ENCODE measurements around the gene ITPK1.

ITPK1 gene

DNA sequence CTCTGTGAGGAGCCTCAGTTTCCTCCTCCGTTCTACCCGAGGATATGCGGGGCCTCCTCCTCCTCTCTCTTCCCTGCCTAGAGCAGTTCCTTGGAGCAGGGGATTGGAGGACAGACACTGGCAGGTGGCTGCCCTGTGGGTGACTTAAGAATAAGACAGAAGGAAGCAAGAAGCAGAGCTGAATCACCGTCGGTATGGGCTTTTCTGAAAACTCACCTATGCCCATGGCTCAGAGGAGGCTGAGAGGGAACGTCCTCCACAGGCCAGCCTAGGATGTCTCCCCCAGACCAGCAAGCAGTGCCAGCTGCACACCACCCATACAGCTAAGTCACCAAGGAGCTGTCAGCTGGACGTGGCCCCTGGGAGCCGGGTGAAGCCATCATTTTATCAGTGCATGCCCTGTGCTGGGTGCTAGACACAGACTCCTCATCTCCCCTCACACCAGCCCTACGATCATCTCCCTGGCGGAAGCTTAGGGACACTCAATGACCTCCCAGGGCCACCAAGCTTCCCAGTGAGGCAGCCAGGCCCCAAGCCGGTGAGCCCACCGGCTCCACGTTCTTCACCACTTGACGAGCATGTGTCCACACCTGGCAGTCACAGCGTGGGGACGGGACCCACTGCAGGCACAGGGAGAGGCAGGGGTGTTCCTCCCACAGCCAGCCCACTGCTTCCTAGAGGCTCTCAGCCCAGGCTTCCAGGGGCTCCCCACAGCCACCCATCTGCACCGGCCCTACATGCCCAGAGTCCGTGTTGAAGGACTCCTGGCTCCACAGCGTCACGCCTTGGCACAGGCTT lies 21.4 kb downstream of the ITPK1 start:
- Histone ChIP-seq H3K4me2 (no peak overlapping the region), H3K4me1 (ENCODE audit: low read depth, poor library complexity, severe bottlenecking) (peaks cover 4% of the 10 kb centered on the region), H3K9ac (no peak overlapping the region), H3K36me3 (ENCODE audit: insufficient read depth) (no peaks in the 10 kb centered on the region), H3K79me2 (ENCODE audit: insufficient read depth, low read depth) (no peaks in the 10 kb centered on the region; the same call in 1 of the 2 replicates), H2AFZ (ENCODE audit: low read depth) (no peak overlapping the region), H3K27me3 (ENCODE audit: insufficient read depth, low read depth) (no peaks in the 10 kb centered on the region), H3K27ac (no peak overlapping the region), H4K20me1 (ENCODE audit: insufficient read depth) (no peaks in the 10 kb centered on the region), H3K4me3 (IDR thresholded peaks at IDR 0.05; ENCODE audit: insufficient read depth, low read depth, low read length) (no peak overlapping the region)
- TF ChIP-seq, protein P1, sequence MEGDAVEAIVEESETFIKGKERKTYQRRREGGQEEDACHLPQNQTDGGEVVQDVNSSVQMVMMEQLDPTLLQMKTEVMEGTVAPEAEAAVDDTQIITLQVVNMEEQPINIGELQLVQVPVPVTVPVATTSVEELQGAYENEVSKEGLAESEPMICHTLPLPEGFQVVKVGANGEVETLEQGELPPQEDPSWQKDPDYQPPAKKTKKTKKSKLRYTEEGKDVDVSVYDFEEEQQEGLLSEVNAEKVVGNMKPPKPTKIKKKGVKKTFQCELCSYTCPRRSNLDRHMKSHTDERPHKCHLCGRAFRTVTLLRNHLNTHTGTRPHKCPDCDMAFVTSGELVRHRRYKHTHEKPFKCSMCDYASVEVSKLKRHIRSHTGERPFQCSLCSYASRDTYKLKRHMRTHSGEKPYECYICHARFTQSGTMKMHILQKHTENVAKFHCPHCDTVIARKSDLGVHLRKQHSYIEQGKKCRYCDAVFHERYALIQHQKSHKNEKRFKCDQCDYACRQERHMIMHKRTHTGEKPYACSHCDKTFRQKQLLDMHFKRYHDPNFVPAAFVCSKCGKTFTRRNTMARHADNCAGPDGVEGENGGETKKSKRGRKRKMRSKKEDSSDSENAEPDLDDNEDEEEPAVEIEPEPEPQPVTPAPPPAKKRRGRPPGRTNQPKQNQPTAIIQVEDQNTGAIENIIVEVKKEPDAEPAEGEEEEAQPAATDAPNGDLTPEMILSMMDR (conservative IDR thresholded peaks at IDR 0.05; ENCODE audit: low read depth, low read length): no peak

DNA sequence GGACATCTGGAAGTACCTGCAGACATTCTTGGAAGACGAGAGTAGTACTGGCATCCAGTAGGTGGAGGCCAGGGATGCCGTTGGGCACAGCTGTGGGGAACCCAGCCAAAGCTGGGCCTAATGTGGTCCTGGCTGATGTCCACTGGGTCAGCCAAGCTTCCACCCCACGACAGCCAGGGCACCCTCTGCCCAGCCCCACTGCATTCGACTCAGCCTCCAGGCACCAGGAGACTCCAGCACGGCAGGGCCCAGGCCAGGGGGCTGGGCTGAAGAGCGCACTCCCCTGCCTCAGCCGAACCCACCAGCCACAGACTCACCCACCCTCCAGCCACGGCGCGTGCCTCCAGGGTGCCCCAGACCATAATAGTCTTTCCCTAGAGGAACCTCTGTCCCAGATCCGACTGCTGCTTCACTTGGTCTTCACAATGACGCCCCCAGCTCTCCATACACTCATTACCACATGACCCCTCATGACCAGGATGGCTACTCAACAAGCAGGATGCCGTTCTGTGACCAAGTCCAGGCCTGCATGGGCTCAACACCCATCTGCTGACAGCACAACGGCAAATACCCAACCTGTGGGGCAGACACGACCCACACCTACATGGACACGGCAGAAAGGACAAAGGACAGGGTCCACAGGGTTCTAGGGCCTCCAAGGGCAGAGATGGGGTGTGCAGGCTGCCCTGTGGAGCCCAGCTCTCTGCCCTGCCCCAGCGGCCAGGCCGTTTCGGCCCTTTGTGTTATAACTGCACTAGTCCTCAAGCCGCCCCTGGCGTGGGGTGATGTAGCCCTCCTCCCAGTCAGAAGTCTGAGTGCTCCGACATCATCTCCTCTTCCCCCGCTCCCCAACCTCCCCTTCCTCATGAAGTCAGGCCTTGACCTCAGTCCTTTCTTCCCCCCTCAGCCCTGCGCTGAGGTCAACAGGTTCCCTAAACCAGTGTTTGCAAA lies 22.8 kb downstream of the ITPK1 start:
- H3K4me3 ChIP-seq (IDR thresholded peaks at IDR 0.05; ENCODE audit: insufficient read depth, low read depth, low read length): no peak overlapping the region
- H3K27me3 ChIP-seq (ENCODE audit: insufficient read depth, low read depth): no peaks in the 10 kb centered on the region
- TF ChIP-seq, protein P1 (conservative IDR thresholded peaks at IDR 0.05; ENCODE audit: low read depth, low read length): no peak
- peaks cover 6% of the 10 kb centered on the region for H3K4me1 ChIP-seq (ENCODE audit: low read depth, poor library complexity, severe bottlenecking)
- H3K36me3 ChIP-seq (ENCODE audit: insufficient read depth): no peaks in the 10 kb centered on the region
- no peak overlapping the region for H2AFZ ChIP-seq (ENCODE audit: low read depth)
- H4K20me1 ChIP-seq (ENCODE audit: insufficient read depth): no peaks in the 10 kb centered on the region
- H3K27ac ChIP-seq: no peak overlapping the region
- H3K4me2 ChIP-seq: no peak overlapping the region
- no peaks in the 10 kb centered on the region; the same call in 1 of the 2 replicates for H3K79me2 ChIP-seq (ENCODE audit: insufficient read depth, low read depth)
- H3K9ac ChIP-seq: no peak overlapping the region

DNA sequence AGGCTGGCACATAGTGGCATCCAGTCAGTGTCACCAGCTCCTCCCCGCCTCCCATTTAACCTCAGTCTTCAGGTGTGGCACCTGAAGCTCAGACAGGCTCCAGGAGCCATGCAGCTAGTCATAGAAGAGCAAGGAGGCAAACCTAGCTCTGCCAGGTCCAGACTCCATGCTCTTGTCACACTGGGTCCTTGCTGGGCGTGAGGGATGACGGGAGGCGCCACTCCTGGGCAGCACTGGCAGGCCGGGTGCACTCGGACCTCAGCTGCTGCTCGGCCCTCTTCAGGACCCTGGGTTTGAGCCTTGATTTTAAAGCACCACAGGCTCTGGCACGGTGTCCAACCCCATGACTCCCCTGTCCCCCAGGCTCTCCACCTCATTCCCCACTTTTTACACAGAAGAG lies 24.1 kb downstream of the ITPK1 start:
- Histone ChIP-seq H3K4me3 (IDR thresholded peaks at IDR 0.05; ENCODE audit: insufficient read depth, low read depth, low read length) (no peak overlapping the region), H3K27me3 (ENCODE audit: insufficient read depth, low read depth) (no peaks in the 10 kb centered on the region), H3K36me3 (ENCODE audit: insufficient read depth) (no peaks in the 10 kb centered on the region), H4K20me1 (ENCODE audit: insufficient read depth) (no peaks in the 10 kb centered on the region), H3K9ac (no peak overlapping the region), H3K27ac (no peak overlapping the region), H2AFZ (ENCODE audit: low read depth) (no peak overlapping the region), H3K4me2 (no peak overlapping the region), H3K4me1 (ENCODE audit: low read depth, poor library complexity, severe bottlenecking) (peaks cover 18% of the 10 kb centered on the region), H3K79me2 (ENCODE audit: insufficient read depth, low read depth) (no peaks in the 10 kb centered on the region; the same call in 1 of the 2 replicates)
- TF ChIP-seq, protein P1 (conservative IDR thresholded peaks at IDR 0.05; ENCODE audit: low read depth, low read length): no peak

DNA sequence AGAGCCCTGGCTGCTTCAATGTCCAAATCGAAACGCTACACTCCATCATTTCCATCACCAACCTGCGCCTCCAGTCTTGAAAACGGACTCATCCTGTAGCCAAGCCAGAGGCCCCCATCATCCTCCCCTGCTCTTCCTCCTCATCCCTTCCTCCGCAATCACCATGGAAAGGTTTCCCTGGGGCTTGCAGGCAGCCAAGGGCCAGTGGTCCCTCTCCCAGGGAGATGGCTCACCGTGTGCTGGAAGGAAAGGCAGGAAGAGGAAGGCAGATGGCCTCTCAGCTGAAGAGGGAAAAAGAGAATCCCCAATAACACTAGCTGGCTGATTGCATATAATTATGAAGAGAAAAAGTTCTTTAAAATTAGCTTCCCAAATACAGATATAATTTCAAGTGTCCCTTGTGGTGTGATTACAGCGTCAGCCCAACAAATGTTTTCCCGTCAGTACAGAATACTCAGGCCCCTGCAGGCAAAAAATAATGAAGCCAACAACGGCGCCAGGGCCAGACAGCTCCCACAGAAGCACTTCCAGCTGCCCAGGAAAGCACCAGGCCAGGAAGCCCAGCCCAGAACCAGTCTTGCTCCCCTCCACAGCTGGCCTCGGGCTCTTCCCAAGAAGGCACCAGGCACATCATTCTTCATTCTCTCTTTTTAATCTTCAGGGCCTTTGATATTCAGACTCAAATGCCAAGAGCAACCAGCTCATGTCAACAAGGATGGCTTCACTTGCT lies 24.7 kb downstream of the ITPK1 start:
- Histone ChIP-seq H3K4me1 (ENCODE audit: low read depth, poor library complexity, severe bottlenecking) (peaks cover 24% of the 10 kb centered on the region), H3K9ac (no peak overlapping the region), H2AFZ (ENCODE audit: low read depth) (no peak overlapping the region), H3K36me3 (ENCODE audit: insufficient read depth) (no peaks in the 10 kb centered on the region), H3K27ac (no peak overlapping the region), H3K79me2 (ENCODE audit: insufficient read depth, low read depth) (no peaks in the 10 kb centered on the region; the same call in 1 of the 2 replicates), H3K4me3 (IDR thresholded peaks at IDR 0.05; ENCODE audit: insufficient read depth, low read depth, low read length) (no peak overlapping the region), H4K20me1 (ENCODE audit: insufficient read depth) (no peaks in the 10 kb centered on the region), H3K4me2 (no peak overlapping the region), H3K27me3 (ENCODE audit: insufficient read depth, low read depth) (no peaks in the 10 kb centered on the region)
- TF ChIP-seq, protein P1 (conservative IDR thresholded peaks at IDR 0.05; ENCODE audit: low read depth, low read length): no peak

Measured in KMS-11 (cell line).